A673 (cell line): ENCODE data around the gene ABCC9.

Experiments
- EZH2 ChIP-seq: fragments of 200-600 bp; sonication (generic); IDR thresholded peaks from 2 replicates; pipeline ENCODE4 v1.6.1; 2017; ENCODE audit warnings: borderline replicate concordance, low read depth, mild to moderate bottlenecking, mixed read lengths, antibody characterized with exemption, low read length; ENCODE audit not compliant: poor library complexity, severe bottlenecking
- TF ChIP-seq, protein P1 (sequence below): fragments of 300-800, 200-600 bp; sonication (generic); conservative IDR thresholded peaks from 2 replicates; pipeline ENCODE4 v1.5.1; 2017; ENCODE audit warnings: low read depth, mild to moderate bottlenecking, antibody characterized with exemption, low read length, moderate library complexity, mixed read lengths

DNA sequence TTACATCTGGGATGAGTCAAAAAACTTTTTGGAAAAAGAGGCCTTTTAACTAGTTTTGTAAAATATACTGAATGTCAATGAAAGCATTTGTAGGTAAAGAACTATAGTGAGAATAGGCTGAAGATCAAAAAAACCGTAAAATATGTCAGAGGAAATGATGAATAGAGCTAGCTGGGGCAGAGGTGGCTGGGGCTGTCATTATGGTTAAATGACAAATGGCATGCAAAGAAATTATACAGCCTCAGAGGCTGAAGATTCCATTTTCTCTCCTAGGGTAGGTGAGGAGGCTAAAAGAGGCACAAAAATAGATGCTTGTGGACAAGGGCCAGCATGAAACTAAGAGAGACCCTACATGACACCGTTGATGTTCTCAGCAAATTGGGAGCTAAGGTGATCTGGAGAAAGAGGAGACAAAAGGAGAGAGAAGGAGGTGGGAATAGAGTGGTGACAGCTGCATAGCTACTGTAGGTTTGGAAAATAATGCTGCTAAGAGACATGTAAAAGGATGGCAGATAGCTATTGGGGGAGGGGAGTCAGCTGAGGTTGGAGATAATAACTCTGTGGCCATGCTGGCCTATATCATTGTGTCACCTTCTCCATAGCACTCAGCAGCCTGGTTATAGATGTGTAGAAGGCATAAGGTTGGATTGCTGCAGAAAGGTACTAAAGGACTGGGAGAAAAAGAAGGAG, 63.8 kb downstream of the ABCC9 start:
- TF ChIP-seq, protein P1, sequence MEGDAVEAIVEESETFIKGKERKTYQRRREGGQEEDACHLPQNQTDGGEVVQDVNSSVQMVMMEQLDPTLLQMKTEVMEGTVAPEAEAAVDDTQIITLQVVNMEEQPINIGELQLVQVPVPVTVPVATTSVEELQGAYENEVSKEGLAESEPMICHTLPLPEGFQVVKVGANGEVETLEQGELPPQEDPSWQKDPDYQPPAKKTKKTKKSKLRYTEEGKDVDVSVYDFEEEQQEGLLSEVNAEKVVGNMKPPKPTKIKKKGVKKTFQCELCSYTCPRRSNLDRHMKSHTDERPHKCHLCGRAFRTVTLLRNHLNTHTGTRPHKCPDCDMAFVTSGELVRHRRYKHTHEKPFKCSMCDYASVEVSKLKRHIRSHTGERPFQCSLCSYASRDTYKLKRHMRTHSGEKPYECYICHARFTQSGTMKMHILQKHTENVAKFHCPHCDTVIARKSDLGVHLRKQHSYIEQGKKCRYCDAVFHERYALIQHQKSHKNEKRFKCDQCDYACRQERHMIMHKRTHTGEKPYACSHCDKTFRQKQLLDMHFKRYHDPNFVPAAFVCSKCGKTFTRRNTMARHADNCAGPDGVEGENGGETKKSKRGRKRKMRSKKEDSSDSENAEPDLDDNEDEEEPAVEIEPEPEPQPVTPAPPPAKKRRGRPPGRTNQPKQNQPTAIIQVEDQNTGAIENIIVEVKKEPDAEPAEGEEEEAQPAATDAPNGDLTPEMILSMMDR = no peak
- no peak for TF ChIP-seq EZH2
